ENCODE measurements around the gene INMT.

DNA sequence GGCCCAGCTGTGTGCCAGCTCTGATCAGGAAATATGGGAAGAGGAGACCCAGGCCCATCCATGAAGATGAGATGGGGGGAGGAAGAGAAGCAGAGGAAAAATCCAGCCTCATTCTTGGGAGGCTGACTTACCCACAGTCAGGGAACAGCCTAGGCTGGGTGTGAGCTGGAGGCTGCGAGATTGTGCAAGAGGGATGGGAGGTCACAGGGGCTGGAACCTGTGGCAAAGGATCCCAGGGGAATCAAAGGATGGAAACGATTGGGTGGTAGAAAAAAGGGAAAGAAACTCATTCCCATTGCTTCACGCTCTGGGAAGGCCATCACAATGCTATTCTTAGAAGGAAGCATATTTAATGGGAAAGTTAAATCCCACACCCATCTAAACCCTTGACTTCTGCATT, 43.0 kb upstream of the INMT start:
- TF ChIP-seq, protein P1, sequence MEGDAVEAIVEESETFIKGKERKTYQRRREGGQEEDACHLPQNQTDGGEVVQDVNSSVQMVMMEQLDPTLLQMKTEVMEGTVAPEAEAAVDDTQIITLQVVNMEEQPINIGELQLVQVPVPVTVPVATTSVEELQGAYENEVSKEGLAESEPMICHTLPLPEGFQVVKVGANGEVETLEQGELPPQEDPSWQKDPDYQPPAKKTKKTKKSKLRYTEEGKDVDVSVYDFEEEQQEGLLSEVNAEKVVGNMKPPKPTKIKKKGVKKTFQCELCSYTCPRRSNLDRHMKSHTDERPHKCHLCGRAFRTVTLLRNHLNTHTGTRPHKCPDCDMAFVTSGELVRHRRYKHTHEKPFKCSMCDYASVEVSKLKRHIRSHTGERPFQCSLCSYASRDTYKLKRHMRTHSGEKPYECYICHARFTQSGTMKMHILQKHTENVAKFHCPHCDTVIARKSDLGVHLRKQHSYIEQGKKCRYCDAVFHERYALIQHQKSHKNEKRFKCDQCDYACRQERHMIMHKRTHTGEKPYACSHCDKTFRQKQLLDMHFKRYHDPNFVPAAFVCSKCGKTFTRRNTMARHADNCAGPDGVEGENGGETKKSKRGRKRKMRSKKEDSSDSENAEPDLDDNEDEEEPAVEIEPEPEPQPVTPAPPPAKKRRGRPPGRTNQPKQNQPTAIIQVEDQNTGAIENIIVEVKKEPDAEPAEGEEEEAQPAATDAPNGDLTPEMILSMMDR (conservative IDR thresholded peaks at IDR 0.05; ENCODE audit: low read length) = no peak
- TF ChIP-seq EZH2phosphoT487 (IDR thresholded peaks at IDR 0.05; ENCODE audit: borderline replicate concordance) = no peak
